Endothelial cell of umbilical vein (primary cell): ENCODE measurements around the gene PLEKHB2.

Experiments used
- CTCF ChIP-seq, 2 donors: IDR thresholded peaks; 1 replicate in 1 of 2; 2 replicates in 1 of 2; pipeline ENCODE4 v1.5.1; 2011; ENCODE audit warnings: low read length in 2 of 2, mild to moderate bottlenecking in 2 of 2, moderate library complexity in 2 of 2, control low read depth in 1 of 2, inconsistent platforms in 1 of 2, low read depth in 1 of 2; ENCODE audit not compliant: insufficient read depth in 1 of 2; ENCODE audit errors: extremely low read depth in 1 of 2
- POLR2A ChIP-seq: IDR thresholded peaks from 2 replicates; pipeline ENCODE4 v1.6.1; 2012; ENCODE audit warnings: low read depth, mild to moderate bottlenecking, control low read depth, low read length
- POLR2AphosphoS5 ChIP-seq: IDR thresholded peaks from 2 replicates; pipeline ENCODE4 v1.6.1; 2012; ENCODE audit warnings: low read depth, mild to moderate bottlenecking, control low read depth, low read length, moderate library complexity; ENCODE audit not compliant: insufficient read depth

DNA sequence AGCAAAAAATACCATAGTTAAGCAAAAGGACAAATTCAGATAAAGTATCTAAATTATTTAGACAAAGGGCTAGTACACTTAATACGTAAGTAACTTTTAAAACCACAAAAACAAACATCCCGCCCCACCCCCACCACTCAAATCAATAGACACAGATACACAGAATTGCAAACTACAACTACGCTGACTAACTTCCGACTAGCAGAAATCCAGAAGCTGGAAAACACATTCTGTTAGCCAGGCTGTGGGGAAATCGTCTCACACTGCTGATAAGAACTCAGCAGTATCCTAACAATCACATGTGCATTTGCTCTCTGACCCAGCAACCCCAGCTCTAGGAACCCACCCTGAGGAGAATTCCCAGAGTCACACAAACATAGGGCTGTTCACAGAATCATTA is 28.4 kb upstream of the PLEKHB2 start:
- TF ChIP-seq POLR2AphosphoS5 (no peak), CTCF (IDR thresholded peaks at IDR 0.05; ENCODE audit: extremely low read depth in 1 of 2, insufficient read depth in 1 of 2, low read depth in 1 of 2, low read length in 2 of 2) (no peak), POLR2A (no peak)
